ENCODE results near the gene TUBGCP6.

TUBGCP6 gene, protein sequence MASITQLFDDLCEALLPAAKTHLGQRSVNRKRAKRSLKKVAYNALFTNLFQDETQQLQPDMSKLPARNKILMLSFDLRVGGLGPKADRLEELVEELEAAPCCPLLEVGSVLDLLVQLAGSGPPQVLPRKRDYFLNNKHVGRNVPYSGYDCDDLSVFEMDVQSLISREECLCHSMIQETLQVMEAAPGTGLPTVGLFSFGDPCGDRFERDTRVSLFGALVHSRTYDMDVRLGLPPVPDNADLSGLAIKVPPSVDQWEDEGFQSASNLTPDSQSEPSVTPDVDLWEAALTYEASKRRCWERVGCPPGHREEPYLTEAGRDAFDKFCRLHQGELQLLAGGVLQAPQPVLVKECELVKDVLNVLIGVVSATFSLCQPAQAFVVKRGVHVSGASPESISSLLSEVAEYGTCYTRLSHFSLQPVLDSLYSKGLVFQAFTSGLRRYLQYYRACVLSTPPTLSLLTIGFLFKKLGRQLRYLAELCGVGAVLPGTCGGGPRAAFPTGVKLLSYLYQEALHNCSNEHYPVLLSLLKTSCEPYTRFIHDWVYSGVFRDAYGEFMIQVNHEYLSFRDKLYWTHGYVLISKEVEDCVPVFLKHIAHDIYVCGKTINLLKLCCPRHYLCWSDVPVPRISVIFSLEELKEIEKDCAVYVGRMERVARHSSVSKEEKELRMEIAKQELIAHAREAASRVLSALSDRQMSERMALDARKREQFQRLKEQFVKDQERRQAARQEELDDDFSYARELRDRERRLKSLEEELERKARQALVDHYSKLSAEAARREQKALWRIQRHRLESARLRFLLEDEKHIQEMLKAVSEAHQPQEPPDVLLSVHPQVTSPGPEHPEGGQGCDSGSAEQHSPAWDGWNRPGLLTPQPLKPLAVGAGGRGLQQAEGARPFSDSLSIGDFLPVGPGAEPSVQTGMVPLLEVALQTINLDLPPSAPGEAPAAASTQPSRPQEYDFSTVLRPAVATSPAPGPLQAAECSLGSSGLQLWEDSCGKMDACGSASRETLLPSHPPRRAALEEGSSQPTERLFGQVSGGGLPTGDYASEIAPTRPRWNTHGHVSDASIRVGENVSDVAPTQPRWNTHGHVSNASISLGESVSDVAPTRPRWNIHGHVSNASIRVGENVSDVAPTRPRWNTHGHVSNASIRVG (N-terminal part only)

DNA sequence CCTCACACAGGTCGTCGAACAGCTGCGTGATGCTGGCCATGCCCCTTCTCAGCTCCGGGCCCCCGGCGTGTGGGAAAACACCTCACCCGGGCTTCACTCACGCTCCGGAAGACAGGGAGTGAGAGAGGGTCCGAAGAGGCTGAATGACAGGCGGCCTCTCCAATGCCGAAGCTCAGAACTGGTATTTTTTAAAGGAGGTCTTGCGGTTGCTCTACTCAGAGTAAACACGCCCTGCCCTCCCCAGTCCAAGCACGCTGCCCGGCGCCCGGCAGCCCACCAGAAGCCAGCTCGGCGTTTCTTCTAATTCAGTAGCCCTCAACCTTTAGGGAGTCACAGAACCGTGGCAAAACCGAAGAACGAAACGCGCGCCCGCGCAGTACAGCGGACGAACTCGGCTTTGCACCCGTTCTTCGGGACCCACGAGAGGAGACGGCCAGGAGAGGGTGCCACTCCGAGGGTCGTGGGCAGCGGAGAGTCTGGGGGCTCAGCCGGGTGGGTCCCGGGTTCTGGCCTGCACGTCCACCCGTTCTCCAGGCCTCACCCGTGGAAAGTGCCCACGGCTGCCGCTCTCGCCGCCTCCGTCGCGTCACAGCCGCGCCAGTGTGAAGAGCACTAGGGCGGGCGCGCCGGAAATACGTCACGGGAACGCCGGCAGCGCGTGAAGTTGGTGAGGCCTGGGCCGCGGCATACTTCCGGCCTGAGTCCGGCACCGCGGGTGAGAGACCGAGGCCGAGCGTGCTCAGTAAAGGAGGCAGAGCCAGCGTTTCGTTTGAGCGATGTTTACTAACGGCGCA lies at the start of gene TUBGCP6:
Gene TUBGCP6 (minus strand): TSS at position 604 of the 794 bp plus-strand sequence. CDS start 564 bp downstream, at position 40.
- no peak for DNase-seq

DNA sequence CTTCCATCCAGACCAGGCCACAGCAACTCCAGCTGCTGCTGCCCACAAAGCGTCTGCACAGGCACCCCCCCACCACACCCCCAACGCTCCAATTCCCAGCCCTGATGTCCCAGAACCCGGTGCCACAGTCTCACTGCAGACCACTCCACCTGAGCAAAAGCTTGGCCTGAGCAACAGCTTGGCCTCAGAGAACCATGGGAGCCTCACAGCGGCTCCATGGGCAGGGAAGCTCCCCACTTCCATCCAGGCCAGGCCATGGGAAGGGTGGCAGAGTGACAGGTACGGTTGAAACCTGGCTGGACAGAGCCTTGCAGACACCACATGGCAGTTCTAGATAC lies 49.5 kb upstream of the TUBGCP6 start:
- DNase-seq, result no peak

DNA sequence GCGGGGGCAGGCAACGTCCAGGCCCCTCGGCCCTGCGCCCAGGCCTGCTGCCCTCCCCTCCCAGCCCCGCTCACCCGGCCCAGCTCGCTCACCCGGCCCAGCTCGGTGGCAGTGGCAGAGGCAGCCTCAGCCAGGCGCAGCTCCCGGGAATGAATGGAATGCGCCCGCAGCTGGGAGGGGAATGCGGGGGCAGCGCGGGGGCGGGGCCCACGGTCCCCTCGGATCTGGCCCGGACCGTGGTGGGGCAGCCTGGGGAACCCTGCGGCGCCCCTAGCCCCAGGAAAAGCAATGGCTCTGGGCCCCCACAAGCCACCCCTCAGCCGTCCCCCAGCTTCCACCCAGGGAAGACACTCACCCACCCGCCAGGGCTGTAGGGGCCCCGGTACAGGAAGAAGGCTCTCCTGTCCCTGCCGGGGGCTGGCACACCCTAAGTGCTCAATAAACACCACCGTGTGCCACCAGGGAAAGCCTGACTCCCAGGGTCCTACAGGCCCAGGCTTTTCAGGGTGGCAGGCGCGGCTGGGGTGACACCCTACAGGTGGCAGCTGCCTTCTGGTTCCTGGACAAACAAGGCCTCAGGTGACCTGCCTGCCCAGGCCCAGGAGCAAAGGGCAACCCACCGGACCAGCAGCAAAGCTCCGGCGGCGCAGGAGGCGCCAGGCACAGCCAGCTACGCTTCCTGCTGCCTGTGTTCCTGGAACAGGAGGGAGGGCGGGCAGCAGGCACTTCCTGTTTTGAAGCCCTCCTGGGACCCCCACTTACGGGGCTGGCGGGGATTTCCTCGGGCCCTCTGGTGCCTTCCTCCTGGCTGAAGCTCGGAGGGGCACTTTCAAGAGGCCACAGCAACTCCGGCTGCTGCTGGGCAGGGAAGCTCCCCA lies 48.9 kb upstream of the TUBGCP6 start:
- peak; percentile 63 for DNase-seq

DNA sequence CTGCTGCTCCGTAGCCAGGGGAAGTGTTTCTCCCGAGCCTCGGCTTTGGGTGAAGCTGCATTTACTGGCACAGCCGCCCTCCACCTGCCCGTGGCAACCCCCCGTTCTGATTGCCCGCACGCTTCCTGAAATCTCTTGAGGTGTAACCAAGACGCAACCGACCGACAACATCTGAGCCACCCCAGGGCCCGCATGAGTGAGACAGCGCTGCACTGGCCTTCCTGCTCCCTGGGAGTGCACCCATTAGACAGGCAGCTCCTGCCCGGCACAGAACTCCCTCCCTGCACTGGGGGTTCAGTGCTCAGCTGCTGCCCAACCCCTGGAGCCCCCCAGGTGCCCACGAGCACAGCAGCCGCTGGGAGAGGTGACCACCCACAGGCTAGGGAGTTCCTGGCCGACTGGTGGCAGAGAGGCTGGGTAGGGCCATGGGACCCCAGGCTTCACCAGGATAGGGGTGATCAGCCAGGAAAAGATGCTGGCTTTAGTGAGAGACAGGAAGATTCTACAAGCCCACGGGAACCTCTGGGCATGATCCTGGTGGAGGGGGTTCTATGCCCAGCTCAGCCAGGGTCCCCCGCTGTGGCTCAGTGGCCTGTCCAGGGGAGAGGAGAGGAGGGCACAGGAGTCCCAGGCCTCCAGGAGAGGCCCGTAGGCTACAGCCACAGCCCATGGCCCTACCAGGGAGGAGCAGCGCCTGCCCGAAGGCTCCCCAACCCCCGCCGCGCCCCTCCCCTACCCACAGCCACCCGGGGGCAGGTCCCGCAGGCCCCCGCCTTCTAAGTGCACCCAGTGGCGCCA lies 48.0 kb upstream of the TUBGCP6 start:
- DNase-seq, result no peak

DNA sequence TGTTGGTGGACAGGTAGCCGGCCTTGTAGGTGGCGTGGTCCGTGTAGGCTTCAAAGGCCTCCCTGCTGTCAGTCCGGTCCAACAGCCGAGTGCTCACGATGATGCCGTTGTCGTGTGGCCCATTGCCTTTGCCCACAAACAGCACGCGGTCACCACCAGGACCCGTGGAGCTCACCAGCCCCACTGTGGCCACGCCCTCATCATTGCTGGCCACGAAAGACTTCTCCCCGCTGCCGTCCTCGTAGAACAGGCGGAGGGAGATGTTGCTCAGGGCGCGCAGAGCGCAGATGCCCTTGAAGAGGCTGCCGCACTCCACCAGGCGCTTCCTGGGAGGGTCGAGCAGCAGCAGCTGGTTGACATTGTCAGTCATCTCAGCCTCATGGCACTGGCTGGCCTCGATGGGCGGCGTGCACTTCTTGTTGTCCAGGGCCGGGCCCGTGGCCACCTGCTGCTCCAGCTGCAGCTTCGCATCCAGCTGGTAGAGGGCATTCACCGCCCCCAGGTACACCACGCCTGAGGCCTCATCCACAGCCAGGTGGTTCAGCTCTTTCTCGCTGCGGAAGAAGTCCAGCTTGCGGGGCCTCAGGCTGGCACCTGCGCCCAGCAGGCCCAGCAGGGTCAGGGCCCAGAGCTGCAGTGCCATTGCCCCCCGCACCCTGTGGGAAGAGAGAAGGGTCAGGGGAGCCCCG lies 45.3 kb upstream of the TUBGCP6 start:
- DNase-seq, result no peak

DNA sequence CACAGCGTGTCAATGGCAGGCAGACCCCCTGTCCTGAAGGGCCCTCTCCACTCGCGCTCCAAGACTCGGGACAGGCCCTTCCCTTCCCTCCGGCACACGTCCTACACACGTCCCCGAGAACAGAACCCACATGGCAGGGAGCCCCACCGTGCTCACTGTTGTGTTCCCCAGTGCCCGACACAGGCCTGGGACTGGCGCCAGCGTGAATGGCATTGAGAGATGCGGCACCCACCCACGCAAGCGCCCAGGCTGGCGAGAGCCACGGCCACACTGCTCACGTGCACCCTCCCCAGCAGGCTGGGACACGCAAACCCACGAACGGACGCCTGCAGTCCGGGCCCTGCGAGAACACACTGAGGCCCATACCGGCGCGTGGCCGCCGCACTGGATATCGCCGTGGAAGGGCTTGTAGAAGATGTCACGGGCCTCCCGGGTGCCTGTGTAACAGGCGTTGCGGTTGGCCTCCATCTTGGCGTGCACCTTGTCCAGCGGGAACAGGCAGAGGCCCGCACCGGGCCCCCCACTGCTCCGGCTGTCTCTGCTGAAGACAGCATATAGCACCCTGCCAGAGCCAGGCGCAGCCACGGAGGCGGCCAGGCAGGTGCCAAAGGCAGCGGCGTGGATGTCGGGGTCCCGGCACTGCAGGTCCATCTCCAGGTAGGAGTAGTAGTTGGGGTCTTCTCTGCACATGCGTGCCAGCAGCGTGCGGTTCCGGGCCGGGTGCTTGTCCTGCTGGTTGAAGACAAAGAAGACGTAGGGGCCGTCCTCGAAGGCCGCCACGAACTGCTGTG lies 44.5 kb upstream of the TUBGCP6 start:
- DNase-seq, result no peak

DNA sequence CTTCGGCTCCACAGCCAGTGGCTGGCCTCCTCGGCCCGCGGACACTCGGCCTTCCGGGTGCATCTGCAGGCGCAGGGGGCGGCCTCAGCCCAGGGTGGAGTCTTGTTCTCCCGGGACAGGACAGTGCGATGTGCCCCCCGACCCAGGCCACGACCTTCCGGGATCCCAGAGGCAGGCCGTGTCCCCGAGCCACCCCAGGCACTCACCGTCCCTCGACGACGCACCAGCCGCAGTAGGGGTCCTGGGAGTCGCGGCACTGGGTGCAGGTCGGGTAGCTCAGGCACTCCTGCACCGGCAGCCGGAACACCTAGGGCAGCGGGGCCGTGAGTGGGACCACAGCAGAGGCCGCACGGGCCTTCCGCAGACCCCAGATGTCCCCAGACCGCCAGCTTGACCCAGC lies 42.9 kb upstream of the TUBGCP6 start:
- DNase-seq, result no peak

DNA sequence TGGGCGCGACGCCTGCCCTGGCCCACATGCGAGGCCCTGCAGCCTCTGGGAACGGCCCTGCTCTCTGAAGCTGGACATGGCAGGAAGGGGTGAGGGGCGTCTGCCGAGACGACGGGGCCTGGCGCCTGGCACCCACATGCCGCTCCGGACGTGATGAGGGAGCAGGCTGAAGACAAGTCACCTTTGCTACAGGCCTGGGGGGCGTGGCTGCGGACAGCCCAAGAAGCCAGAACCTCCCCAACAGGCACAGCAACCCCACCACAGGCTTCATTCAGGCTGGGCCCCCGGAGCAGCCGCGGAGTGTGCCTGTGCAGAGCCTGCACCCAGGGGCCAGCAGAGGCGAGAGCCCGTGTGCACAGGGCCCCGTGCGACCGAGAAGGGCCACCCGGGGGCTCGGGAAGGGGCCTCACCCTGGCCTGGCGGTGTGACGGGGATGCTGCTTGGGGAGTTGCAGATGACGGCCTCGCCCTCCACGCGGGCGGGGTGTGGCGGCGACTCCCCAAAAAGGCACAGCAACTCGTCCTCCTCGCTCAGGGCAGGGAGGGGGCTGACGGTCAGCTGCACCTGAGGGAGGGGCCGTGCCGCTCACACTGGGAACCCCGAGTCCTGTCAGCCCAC lies 42.0 kb upstream of the TUBGCP6 start:
- no peak for DNase-seq

DNA sequence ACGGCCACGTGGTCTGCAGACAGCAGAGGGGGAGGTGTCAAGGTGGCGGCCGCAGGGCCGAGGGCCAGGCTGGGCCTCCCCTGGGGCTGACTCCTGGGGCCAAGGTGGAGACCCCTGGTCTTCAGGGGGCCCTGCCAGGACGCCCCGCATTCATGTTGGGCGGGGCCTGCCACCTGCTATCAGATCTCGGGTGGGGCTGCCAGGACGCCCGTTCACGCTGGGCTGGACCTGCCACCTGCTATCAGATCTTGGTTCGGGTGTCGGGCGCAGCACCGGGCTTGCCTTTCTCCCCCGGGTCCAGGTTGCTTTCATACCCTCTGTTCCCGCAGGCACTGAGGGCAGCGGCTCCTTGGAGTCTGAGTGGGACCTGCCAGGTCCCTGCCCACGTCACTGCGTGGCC lies 41.5 kb upstream of the TUBGCP6 start:
- no peak for DNase-seq

DNA sequence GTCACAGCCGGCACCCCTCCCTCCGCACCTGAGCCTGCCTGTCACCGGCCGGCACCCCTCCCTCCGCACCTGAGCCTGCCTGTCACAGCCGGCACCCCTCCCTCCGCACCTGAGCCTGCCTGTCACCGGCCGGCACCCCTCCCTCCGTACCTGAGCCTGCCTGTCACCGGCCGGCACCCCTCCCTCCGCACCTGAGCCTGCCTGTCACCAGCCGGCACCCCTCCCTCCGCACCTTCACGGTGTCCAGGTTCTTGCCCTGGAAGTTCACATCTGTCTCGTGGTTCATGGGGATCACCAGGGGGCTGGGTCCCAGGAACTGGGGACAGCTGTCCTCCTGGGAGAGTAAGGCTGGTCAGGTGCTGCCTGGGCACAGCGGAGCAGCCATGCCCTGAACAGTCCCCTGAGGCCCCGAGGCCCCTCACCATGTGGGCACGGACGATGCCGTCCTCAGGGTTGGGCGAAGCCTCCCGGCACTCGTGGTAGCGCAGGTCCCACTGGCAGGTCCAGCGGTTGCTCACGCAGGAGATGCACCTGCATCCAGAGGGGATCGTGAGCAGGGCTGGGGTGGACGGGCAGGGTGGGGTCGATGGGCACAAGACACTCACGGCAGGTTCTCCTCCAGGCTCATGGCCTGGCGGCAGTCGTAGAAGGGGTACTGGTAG lies 40.9 kb upstream of the TUBGCP6 start:
- no peak for DNase-seq

DNA sequence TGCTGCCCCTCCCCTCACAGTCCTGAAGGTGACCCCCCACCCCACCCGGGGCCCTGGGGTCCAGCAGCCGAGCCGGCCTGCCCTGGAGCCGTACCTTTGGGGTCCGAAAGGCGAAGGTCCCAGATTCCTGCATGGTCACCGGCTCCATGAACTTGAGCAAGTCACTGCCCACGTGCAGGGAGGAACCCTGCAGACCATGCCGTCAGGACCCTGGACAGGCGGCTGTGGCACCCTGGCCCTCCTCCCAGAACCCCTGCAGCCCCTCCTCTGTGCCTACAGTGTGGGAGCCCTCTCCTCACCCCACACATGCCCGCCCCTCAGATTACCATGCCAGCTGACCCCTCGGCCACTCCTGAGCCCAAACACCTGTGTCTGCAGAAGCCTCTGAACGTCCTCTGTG lies 39.7 kb upstream of the TUBGCP6 start:
- no peak for DNase-seq

DNA sequence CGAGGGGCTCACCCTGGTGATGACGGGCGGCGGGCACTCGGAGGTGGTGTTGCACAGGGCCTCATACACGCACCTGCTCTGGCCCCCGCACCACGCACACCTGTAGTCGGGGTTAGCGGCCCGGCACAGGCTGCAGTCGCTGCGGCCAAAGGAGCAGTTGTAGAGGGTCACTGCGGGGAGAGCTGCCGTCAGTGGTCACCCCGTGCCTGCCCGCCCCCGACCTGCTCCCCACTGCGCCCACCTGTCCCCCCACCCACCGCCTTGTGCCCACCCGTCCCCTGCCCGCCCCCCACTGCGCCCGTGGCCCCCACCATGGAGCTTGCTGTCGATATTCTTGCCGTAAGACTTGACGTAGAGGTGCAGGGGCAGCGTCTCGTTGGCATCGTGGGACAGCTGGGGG lies 39.0 kb upstream of the TUBGCP6 start:
- DNase-seq, result no peak

DNA sequence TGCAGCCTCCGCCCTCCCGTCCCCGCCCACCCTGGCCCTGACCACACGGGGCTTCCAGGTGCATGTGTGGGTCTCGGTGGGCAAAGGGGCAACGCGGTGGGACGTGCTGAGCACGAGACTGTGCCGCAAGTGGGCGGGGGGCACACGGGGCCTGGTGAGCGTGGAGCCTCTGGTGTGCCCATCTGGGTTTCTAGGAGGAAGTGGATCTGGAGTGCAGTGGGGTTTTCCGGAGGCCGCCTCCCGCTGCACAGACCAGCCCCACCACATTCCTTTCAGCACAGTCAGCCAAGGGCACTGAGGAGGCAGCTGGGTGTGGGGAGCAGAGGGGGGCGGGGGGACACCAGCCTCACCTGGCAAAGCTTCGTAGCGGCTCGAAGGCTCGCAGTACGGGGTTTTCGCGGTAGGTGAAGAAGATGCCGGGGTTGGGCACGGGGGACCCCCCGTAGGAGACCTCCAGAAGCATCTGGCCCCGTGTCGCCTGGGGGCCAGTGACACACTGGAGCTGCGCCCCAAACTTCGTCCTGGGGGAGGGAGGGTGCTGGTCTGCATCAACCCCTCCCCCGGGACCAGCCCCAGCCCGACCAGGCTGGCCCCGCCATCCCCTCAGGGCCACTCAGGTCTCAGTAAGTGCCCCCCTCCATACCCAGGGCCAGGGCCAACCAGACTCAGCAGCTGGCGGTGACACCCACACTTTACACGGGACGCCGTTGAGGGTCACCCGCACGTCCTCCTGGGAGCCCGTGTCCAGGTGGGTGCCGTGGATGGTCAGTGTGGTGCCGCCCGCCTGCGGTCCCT lies 37.7 kb upstream of the TUBGCP6 start:
- no peak for DNase-seq

DNA sequence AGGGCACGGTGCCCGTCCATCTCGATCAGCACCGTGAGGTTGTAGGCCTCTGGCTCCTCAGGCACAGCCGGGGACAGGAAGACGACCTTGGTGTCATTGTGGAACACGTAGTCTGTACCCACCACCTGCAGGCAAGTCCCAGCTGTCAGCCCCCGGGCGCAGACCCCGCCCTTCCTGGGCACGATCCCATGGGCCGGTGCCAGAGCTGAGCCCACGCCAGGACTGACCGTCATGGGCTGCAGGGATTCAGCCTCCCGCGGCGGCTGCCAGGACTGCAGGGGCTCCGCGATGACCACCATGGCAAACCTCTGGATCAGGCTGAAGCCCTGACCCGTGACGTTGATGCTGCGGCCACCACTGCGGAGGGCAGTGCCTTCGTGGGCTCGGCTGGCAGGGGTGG lies 37.1 kb upstream of the TUBGCP6 start:
- no peak for DNase-seq

DNA sequence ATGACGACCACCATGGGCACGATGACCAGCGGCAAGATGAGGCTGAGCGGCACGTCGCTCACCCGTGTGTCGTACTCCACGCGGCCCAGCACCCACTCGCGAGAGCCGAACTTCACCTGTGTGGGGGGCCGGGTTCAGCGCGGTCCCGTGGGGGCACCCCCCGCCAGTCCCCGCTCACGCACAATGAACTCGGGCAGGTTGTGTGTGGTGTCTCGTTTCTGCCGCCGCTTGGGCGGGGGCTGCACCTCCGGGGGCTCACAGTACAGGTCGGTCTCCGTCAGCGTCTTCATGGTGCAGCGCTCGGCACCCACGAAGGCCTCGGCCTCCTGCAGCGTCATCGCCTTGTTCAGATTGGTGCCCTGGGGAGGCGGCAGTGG lies 36.5 kb upstream of the TUBGCP6 start:
- no peak for DNase-seq

DNA sequence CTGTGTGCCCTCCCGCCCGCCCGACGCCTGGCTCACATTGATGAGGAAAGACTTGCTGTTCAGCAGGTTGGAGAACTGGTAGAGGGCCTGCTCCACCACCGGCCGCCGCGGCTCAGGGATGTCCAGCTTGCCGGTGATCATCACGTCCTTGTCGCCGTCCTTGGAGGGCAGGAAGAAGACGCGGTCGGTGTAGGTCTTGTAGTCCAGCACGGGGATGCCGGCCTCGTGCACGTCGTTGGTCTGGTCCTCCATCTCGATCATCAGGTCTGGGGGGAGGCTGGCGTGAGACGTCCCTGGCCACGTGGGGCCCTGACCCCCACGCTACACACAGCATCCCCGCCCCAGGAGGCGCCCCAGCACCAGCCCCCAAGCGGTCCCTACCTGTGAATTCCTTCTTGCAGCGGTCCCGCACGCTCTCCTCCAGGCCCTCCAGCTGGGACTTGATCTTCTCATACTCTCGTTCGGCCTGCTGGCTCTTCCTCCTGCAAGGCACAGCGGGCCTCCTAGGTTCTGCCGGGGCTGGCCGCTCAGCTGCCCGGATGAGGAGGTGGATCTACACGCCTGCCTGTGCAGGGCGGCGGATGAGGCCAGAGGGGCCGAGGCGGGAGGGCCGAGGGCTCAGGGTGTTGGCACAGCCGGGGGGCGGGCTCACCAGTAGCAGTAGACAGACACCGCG lies 36.0 kb upstream of the TUBGCP6 start:
- DNase-seq, result no peak

Data from cortex of kidney (tissue), 1 donor.